ENCODE results near the gene TBK1. TPM values are rescaled to one million over a fixed set of nuclear protein-coding genes. Genes with fewer than 3 reads are reported as not detected.

Gene TBK1
- total and polyA plus RNA-seq, 12 donors: 16.0 to 48.3 (median 25.5) TPM

DNA sequence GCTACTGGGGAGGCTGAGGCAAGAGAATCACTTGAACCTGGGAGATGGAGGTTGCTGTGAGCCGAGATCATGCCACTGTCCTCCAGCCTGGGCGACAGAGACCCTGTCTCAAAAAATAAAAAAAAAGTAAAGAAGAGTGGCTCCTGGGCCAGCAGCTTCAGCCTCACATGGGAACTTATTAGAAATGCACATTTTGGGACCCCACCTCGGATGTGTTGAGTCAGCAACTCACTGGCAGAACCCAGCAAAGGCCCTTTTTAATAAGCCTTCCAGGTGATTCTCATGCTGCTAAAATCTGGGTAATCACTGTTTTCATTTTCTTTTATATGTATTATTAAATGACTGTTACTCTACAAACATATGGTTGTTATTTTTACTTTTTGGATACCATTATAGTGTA is 41.6 kb downstream of the TBK1 start:
- H3K9me3 ChIP-seq (replicated peaks in 1 of 3): no peaks in the 10 kb centered on the region
- peaks cover 0 to 80% of the 10 kb centered on the region in 2 donors for H3K36me3 ChIP-seq (replicated peaks in 1 of 2)
- no peaks in the 10 kb centered on the region for H3K27me3 ChIP-seq
- intact Hi-C loops (cut with DNase I): no loop called here
- TF ChIP-seq, protein P1, sequence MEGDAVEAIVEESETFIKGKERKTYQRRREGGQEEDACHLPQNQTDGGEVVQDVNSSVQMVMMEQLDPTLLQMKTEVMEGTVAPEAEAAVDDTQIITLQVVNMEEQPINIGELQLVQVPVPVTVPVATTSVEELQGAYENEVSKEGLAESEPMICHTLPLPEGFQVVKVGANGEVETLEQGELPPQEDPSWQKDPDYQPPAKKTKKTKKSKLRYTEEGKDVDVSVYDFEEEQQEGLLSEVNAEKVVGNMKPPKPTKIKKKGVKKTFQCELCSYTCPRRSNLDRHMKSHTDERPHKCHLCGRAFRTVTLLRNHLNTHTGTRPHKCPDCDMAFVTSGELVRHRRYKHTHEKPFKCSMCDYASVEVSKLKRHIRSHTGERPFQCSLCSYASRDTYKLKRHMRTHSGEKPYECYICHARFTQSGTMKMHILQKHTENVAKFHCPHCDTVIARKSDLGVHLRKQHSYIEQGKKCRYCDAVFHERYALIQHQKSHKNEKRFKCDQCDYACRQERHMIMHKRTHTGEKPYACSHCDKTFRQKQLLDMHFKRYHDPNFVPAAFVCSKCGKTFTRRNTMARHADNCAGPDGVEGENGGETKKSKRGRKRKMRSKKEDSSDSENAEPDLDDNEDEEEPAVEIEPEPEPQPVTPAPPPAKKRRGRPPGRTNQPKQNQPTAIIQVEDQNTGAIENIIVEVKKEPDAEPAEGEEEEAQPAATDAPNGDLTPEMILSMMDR (IDR thresholded peaks at IDR 0.05): no peak
- TF ChIP-seq POLR2A (IDR thresholded peaks at IDR 0.05): no peak
- H3K4me3 ChIP-seq: no peak overlapping the region
- WGBS, 4 donors: 96 to 100% (median 98%) methylated on average over 3 of the region's 3 CpGs
- no peak overlapping the region for H3K27ac ChIP-seq
- no peak for DNase-seq
- H3K4me1 ChIP-seq (replicated peaks in 1 of 2): no peaks in the 10 kb centered on the region

DNA sequence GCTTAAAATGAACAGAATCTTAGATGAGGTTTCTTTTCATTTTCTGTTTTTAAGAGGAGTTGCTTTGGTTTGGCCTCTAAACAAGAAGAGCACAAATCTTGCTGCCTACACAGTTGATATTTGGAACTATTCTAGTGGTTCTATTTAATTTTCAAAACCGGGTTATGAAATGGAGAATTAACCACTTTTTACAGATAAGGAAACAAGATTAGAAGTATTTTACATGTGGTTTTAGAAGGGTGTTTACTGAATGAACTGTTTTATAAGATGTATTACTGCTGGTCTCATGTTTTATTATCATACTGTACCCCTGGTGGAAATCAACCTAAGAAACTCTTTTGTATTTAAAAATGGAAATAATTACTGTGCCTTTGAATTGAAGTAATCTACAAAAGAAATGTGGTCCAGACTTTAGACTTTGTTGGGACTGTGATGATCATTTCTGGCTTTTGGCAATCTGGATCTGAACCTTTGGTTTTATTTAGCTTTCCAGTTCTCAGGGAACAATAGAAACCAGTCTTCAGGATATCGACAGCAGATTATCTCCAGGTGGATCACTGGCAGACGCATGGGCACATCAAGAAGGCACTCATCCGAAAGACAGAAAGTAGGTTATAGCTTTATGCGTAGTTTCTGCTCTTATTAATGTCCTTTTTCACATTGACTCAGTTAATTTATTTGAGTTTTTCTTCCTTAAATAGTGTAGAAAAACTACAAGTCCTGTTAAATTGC is 43.2 kb downstream of the TBK1 start:
- no peak for DNase-seq
- Histone ChIP-seq H3K9me3 (replicated peaks in 1 of 3) (no peaks in the 10 kb centered on the region), H3K36me3 (replicated peaks in 1 of 2) (peaks cover 0 to 90% of the 10 kb centered on the region in 2 donors), H3K4me1 (replicated peaks in 1 of 2) (no peaks in the 10 kb centered on the region), H3K27ac (no peak overlapping the region), H3K27me3 (no peaks in the 10 kb centered on the region), H3K4me3 (no peak overlapping the region)
- intact Hi-C loops (cut with DNase I): no loop called here
- WGBS, 4 donors: 84 to 88% (median 86%) methylated on average over 5 of the region's 5 CpGs
- TF ChIP-seq, protein P1 (IDR thresholded peaks at IDR 0.05): no peak
- TF ChIP-seq POLR2A (IDR thresholded peaks at IDR 0.05): no peak

DNA sequence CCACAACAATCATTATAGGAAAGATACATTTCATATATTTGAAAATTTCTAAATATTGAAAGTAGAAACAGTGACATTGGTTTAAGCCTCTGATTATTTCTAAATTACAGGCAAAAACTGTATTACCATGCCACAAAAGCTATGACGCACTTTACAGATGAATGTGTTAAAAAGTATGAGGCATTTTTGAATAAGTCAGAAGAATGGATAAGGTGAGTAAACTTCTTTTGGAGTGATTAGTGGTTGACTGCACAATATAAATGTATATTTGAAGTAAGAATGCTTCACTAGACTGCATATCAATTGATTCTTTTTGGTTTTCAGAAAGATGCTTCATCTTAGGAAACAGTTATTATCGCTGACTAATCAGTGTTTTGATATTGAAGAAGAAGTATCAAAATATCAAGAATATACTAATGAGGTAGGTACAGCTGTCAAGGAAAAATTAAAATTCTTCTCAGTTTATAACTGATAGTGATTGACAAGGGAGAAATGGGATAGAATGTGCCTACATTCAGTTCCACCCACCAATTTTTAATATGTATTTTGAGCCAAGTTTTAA is 45.0 kb downstream of the TBK1 start:
- 95 to 99% (median 96%) methylated on average over 2 of the region's 2 CpGs for WGBS, 4 donors
- DNase-seq: no peak
- no peak overlapping the region for H3K27ac ChIP-seq
- H3K4me1 ChIP-seq (replicated peaks in 1 of 2): no peaks in the 10 kb centered on the region
- no peaks in the 10 kb centered on the region for H3K9me3 ChIP-seq (replicated peaks in 1 of 3)
- H3K4me3 ChIP-seq: no peak overlapping the region
- intact Hi-C loops (cut with DNase I): no loop called here
- H3K27me3 ChIP-seq: no peaks in the 10 kb centered on the region
- peaks cover 0 to 83% of the 10 kb centered on the region in 2 donors for H3K36me3 ChIP-seq (replicated peaks in 1 of 2)
- TF ChIP-seq, protein P1 (IDR thresholded peaks at IDR 0.05): no peak
- no peak for TF ChIP-seq POLR2A (IDR thresholded peaks at IDR 0.05)

DNA sequence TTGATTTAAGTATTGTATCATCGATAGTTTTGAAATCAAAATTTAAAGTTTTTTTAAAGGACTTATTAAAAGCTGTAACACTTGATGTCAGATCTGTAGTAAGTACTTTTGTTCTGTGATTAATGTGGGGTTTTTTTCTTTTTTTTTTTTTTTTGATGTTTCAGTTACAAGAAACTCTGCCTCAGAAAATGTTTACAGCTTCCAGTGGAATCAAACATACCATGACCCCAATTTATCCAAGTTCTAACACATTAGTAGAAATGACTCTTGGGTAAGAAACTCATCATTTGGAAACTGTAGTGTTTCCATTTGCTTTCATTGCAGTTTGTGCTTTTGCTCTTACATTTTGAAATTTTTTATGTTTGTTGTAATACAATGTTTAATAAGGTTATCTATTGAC is 45.6 kb downstream of the TBK1 start:
- no peak overlapping the region for H3K4me3 ChIP-seq
- WGBS, 4 donors: 90 to 96% (median 93%) methylated on average over 1 of the region's 1 CpG
- H3K27ac ChIP-seq: no peak overlapping the region
- TF ChIP-seq POLR2A (IDR thresholded peaks at IDR 0.05): no peak
- TF ChIP-seq, protein P1 (IDR thresholded peaks at IDR 0.05): no peak
- H3K36me3 ChIP-seq (replicated peaks in 1 of 2): peaks cover 0 to 80% of the 10 kb centered on the region in 2 donors
- H3K27me3 ChIP-seq: no peaks in the 10 kb centered on the region
- no peaks in the 10 kb centered on the region for H3K4me1 ChIP-seq (replicated peaks in 1 of 2)
- H3K9me3 ChIP-seq (replicated peaks in 1 of 3): no peaks in the 10 kb centered on the region
- no peak for DNase-seq
- intact Hi-C loops (cut with DNase I): no loop called here
